Embryonic facial prominence (tissue), 1 donor: Measurements from ENCODE around the gene ZNF337.
"Not testable (repeated sequence)": the region's sequence is repeated elsewhere in the genome, so short reads cannot be mapped to it uniquely, and the experiment has no call there.

Experiments used
- DNase-seq: peaks from one replicate; pipeline ENCODE4 v3.0.0-alpha.2; 2016; ENCODE audit errors: extremely low spot score

The ZNF337 gene

DNA sequence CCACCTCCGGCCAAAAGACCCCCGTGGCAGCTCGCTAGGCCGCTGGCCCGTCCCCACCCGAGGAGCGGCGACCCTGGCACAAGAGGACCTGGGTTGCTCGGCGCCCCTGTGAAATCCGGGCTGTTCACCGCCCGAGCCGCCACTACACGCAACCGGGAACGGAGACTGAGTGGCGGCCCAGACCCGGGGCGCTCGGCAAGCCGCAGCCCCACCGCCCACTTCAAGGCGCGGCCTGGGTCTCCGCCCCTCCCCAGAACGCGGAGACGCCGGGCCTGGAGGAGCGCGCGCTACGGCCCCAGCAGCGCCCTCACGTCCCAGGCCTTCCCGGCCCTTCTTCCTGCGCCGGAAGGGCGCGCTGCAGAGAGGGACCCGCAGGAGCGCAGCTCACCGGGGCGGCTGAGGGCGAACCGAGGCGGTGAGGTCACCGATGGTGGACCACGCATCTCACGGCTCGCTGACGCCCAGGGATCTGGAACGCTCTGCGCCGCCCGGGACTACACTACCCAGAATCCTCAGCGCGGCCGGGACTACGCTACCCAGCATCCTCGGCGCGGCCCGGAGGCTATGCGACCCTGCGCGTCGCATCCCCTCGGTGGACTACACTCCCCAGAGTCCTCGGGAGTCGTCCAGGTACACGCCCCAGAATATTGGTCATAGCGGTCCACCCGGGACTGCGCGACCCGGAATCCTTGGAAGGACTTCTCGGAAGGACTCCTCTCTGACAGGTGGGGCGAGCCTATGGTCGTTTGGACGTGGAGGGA lies at the start of gene ZNF337:
TSS of gene ZNF337 (minus strand) at position 483 of the 761 bp plus-strand sequence. CDS start 10,436 bp downstream, outside the sequence.
- DNase-seq: peak; percentile 85

DNA sequence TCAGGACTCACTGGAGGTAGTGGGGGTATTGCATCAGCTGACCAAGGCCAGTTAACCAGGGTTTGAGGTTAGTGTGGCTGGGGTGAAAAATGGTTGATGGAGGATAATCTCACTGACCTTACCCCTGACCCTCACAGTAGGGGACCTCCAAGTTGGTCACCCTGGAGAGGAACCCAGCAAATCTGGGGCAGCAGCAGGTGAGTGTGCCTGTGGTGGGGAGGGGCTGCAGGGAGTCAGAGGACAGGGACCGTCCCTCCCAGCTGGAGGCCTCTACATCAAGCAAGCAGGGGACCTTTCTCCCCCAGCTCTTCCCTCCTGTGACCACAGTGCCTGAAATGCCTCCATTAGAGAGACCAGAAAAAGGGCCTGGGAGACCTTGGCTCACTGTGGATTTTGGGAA lies 49.1 kb upstream of the ZNF337 start:
- no peak for DNase-seq

DNA sequence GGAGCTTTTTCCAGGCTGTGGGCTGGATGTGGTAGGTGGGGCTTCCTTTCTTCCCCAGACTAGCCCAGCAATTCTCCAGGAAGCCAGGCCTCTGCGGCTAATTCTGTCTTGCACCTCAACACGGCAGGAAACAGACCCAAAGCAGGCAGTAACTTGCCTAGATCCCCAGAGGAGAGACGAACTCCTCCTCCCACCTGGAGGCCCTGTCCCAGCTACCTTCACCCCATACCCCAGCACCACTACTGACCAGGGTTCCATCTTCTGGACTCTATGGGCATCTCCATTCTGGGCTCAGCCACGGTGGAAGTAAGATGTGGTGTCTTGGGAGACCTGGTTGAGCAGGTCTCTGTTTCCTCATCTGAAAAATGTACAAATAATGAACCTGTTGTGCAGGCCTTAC lies 48.4 kb upstream of the ZNF337 start:
- DNase-seq: no peak

DNA sequence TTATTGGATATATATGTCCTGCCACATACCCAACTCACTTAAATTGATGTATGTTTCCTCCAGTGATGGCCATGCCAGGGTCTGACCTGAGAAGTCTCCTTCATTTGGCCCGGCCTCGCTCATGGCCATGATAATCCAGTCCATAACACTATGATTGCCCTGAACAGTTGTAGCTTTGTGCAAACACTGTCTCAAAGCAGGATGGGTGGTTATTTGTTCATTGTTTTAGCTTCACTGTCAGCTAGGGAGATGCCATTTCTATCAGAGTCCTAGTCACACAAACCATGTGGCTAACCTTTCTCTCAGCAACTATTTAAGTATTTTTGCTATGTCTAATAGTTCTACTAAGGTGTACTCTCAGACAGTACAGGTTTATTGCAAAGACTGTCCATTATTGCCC lies 47.6 kb upstream of the ZNF337 start:
- DNase-seq: no peak

DNA sequence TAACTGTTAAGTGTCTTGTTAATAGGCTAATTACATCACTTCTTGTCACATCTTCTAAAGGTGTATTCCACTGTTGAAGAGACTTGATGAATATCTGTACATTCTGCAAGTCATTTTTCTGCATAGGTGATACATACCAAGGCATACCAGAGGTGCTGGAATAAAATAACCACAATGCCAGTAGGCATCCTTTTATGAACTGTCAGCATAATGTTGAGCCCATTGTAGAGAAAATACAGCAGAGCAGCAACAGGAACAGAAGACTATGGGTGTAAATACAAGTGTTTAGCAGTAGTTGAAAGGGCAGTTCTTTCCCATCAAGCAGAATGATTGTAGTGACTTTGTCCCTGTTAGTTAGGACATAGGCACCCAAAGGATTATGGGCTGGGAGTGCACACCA lies 44.4 kb upstream of the ZNF337 start:
- DNase-seq: no peak

DNA sequence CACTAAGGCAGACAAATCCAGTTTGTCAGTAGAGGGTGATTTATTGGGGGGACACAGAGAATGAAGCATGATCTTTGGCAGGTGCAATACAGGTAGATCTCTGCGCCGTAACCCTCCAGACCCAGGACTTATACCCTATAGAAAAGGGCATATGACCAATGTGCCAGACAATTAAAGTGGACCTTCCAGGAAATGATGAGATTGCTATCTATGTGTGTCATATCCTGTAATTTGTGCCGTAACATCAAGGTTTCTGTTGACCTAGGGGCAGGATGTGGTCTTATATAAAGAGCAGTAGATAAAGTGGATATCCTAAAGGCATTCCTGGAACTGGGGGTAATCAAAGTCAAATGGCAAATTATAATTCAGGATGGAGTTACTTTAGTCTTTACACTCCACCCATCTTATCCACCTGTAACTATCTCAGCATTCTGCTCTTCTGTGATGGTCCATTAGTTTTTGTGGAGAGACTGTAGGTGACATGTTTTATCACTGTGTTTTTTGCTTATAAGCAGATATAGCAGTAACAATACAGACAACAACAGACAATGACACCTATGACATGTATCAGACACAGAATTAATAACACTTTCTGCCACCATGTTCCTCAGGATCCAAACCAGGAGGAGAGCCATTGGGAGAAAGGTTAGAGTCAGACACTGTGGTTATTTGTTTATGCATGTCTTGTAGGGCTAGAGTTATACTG lies 43.1 kb upstream of the ZNF337 start:
- DNase-seq: no peak

DNA sequence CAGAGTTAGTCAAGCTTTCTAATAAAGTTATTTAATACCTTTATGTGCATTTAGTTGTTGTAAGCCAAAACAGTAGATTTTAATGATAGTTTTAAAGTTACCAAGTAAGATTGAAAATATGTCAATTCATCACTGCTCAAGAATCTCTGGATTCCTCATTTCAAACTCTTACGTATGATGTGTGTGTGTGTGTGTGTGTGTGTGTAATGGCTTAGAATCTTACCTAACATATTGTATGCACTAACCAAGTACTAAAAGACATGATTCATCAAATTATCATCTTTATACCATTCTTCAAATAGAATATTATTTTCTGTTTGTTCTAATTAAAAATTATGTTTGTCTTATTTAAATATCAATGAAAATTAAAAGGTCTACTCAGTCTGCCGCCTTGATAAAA lies 41.5 kb upstream of the ZNF337 start:
- no peak for DNase-seq

DNA sequence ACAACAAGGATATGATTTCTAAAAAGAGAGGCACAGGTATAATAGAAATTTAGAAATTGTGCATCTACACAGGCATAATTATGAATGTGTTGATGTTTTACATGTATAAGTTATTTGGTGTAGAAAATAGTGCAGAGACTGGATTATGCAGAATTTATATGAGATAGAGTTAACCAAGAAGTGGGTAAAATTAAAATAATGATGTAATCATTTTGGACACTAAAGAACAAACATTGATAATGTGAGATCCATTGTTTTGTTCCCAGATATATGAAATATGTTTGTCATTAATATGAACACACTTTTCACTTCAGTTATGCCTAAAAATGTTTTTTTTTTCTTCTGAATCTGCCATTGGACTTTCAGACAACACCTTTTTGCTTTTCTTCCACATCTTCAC lies 37.2 kb upstream of the ZNF337 start:
- no peak for DNase-seq

DNA sequence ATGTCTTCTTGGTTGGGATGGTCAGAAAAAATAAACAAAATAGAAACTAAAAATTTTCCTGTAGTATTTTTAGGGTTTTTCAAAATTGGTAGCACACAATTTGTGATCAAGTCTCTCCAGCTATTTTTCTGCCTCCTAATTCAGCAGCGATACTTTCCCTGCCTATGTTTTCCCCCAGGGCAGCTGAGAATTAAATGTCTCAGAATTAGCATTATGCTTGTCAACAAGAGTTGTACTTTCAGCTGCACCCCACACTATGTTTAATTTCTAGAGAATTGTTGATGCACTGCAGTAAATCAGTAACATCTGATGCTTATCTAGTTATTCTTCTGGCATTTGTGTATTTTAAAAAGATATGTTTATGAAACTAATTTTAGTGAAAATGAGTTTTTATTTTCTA lies 34.2 kb upstream of the ZNF337 start:
- DNase-seq: no peak

DNA sequence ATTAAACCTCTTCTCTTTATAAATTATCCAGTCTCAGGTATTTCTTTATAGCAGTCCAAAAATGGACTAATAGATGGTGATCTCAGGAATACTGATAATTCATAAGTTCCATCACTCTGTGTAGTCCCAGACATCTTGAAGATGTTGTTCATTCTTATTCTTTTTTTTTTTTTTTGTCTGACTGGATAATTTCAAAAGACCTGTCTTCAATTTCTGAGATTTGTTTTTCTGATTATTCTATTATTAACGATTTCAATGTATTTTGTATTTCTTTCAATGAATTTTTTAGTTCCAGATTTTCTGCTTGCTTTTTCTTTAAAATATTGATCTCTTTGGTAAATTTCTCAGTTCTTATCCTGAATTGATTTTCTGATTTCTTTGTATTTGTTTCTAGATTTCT lies 29.7 kb upstream of the ZNF337 start:
- DNase-seq: no peak

DNA sequence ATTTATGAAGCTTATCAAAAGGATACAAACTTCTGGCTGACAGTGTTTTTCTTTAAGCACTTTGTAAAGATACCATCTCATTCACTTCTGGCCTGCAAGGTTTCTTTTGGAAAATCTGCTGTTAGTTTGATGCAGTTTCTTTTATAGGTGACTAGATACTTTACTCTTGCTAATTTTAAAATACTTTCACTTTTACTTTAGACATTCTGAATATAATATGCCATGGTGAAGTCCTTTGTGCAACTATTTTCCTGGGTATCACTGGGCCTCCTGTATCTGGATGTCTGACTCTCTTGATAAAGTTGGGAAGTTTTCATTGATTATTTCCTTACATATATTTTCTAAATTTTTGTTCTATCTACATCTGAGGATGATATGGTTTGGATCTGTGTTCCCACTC lies 29.0 kb upstream of the ZNF337 start:
- no peak for DNase-seq

DNA sequence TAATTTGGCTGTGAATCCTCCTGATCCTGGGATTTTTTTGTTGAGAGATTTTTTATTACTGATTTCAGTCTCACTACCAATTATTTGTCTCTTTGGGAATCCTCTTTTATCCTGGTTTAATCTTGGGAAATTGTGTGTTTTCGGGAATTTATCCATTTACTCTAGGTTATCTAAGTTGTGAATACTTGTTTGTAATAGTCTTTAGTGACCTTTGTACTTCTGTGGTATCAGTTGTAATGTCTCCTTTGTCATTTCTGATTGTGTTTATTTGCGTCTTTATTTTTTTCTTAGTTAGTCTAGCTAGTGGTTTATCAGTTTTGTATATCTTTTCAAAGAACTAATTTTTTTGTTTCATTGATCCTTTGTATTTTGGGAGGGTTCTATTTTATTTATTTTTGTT lies 27.3 kb upstream of the ZNF337 start:
- no peak for DNase-seq

DNA sequence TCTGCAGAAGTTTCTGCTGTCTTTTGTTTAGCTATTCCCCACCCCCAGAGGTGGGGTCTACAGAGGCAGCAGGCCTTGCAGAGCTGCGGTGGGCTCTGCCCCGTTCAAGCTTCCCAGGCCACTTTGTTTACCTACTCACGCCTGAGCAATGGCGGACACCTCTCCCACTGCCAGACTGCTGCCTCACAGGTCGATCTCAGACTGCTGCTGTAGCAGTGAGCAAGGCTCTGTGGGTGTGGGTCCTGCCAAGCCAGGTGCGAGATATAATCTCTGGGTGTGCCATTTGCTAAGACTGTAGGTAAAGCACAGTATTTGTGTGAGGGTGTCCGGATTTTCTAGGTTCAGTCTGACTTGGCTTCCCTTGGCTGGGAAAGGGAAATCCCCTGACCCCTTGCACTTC lies 23.6 kb upstream of the ZNF337 start:
- no peak for DNase-seq

DNA sequence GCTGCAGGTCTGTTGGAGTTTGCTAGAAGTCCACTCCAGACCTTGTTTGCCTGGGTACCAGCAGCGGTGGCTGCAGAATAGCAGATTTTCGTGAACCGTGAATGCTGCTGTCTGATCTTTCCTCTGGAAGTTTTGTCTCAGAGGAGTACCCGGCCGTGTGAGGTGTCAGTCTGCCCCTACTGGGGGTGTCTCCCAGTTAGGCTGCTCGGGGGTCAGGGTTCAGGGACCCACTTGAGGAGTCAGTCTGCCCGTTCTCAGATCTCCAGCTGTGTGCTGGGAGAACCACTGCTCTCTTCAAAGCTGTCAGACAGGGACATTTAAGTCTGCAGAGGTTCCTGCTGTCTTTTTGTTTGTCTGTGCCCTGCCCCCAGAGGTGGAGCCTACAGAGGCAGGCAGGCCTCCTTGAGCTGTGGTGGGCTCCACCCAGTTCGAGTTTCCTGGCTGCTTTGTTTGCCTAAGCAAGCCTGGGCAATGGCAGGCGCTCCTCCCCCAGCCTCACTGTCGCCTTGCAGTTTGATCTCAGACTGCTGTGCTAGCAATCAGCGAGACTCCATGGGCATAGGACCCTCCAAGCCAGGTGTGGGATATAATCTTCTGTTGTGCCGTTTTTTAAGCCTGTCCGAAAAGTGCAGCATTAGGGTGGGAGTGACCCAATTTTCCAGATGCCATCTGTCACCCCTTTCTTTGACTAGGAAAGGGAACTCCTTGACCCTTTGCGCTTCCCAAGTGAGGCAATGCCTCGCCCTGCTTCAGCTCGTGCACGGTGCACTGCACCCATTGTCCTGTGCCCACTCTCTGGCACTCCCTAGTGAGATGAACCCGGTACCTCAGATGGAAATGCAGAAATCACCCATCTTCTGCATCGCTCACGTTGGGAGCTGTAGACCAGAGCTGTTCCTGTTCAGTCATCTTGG lies 22.5 kb upstream of the ZNF337 start:
- not testable (repeated sequence) for DNase-seq

DNA sequence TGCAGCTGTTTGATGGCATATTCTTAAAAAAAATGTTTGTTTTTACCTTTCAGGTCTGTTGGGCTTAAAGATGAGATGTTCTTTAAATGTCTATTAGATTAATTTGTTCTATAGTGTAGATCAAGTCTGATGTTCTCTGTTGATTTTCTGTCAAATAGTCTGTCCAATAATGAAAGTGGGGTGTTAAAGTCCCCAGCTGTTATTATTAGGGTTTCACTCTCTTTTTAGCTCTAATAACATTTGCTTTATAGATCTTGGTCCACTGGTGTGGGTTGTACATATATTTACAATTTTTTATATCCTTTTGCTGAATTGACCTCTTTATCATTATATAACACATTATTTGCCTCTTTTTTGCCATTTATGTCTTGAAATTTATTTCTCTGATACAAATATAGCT lies 11.0 kb upstream of the ZNF337 start:
- no peak for DNase-seq

DNA sequence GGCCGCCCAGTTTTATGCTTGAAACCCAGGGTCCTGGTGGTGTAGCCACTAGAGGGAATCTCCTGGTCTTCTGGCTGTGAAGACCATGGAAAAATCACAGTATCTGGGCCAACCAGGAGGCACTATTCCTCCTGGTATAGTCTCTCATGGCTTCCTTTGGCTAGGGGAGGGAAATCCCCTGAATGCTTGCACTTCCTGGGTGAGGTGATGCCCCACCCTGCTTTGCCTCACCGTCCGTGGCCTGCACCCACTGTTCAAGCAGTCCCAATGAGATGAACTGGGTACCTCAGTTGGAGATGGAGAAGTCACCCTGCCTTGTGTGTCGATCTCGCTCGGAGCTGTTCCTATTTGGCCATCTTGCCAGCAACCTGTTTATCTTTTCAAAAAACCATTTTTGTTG lies 10.1 kb upstream of the ZNF337 start:
- DNase-seq: no peak

DNA sequence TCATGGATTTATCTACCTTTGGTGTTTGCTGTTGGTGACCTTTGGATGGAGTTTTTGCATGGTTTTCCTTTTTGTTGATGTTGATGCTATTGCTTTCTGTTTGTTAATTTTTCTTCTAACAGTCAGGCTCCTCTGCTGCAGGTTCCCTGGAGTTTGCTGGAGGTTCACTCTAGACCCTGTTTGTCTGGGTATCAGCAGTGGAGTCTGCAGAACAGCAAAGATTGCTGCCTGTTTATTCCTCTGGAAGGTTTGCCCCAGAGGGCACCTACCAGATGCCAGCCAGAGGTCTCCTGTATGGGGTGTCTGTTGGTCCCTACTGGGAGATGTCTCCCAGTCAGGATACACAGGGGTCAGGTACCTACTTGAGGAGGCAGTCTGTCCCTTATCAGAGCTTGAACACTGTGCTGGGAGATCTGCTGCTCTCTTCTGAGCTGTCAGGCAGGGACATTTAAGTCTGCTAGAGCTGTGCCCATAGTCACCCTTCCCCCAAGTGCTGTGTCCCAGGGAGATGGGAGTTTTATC lies 9.2 kb upstream of the ZNF337 start:
- no peak for DNase-seq

DNA sequence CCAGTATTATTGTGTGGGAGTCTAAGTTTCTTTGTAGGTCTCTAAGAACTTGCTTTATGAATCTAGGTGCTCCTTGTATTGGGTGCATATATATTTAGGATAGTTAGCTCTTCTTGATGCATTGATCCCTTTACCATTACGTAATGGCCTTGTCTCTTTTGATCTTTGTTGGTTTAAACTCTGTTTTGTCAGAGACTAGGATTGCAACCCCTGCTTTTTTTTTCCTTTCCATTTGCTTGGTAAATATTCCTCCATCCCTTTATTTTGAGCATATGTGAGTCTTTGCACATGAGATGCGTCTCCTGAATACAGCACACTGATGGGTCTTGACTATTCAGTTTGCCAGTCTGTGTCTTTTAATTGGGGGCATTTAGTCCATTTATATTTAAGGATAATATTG lies 7.7 kb upstream of the ZNF337 start:
- DNase-seq: not testable (repeated sequence)

DNA sequence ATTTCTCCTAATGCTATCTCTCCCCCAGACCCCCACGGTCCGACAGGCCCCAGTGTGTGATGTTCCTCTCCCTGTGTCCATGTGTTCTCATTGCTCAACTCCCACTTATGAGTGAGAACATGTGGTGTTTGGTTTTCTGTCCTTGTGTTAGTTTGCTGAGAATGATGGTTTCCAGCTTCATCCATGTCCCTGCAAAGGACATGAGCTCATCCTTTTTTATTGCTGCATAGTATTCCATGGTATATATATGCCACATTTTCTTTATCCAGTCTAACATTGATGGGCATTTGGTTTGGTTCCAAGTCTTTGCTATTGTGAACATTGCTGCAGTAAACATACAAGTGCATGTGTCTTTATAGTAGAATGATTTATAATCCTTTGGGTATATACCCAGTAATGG lies 4.2 kb upstream of the ZNF337 start:
- not testable (repeated sequence) for DNase-seq

DNA sequence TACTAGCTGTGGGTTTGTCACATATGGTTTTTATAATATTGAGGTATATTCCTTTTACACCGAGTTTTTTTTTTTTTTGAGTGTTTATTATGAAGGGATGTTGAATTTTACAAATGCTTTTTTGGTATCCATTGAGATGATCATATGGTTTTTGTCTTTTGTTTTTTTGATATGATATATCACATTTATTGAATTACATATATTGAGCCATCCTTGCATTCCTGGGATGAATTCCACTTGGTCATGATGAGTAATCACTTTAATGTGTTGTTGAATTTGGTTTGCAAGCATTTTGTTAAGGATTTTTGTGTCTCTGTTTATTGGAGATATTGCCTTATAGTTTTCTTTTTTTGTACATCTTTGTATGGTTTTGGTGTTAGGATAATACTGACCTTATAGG lies 3.3 kb upstream of the ZNF337 start:
- DNase-seq: no peak

DNA sequence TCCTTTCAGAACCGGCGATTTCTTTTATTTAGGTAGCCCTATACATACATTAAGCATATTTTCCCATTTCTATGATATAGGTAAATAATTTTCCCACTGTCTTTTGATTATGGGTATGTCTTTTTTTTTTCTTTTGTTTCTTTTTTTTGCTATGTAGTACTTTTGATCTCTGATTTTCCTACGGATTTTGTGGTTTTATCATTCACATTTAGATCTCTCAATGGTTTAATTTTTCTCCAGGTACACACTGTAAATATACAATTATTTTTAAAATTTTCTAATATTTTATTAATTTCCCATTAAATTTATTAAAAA lies 436 bp upstream of the ZNF337 start:
- DNase-seq: no peak
